ENCODE data around the gene CD59.
"Not testable (repeated sequence)": the region's sequence is repeated elsewhere in the genome, so short reads cannot be mapped to it uniquely, and the experiment has no call there.

The CD59 gene

GRCh38 chr11:33713151-33713855 lies 22.9 kb downstream of the CD59 start:
- DNase-seq (ENCODE audit: low read depth): no peak

GRCh38 chr11:33712436-33712835 lies 23.8 kb downstream of the CD59 start:
- no peak for DNase-seq (ENCODE audit: low read depth)

GRCh38 chr11:33709466-33709865 lies 26.8 kb downstream of the CD59 start:
- DNase-seq (ENCODE audit: low read depth): no peak

- peak; percentile 43 for DNase-seq (ENCODE audit: low read depth)
These were observed 27.2 kb downstream of the CD59 start for GRCh38 chr11:33708985-33709384.

- DNase-seq (ENCODE audit: low read depth): not testable (repeated sequence)
These were observed 28.4 kb downstream of the CD59 start for GRCh38 chr11:33707831-33708230.

GRCh38 chr11:33706966-33707365 lies 29.3 kb downstream of the CD59 start:
- no peak for DNase-seq (ENCODE audit: low read depth)

- peak; percentile 78 for DNase-seq (ENCODE audit: low read depth)
These were observed 29.7 kb downstream of the CD59 start for GRCh38 chr11:33706546-33706945.

GRCh38 chr11:33704240-33705002 lies 31.8 kb downstream of the CD59 start:
- DNase-seq (ENCODE audit: low read depth): no peak

GRCh38 chr11:33703788-33704187 lies 32.4 kb downstream of the CD59 start:
- peak; percentile 52 for DNase-seq (ENCODE audit: low read depth)

- DNase-seq (ENCODE audit: low read depth): no peak
These were observed 33.0 kb downstream of the CD59 start for GRCh38 chr11:33703234-33703633.

GRCh38 chr11:33701302-33702230 lies 34.7 kb downstream of the CD59 start:
- peak; percentile 87 for DNase-seq (ENCODE audit: low read depth)

- peak; percentile 96 for DNase-seq (ENCODE audit: low read depth)
These were observed 35.5 kb downstream of the CD59 start, which contains the start of gene C11orf91 for GRCh38 chr11:33700502-33701271. TSS of gene C11orf91 (minus strand) at chr11:33700826. CDS start at chr11:33700740, 86 bp downstream.

GRCh38 chr11:33700063-33700501 lies 36.1 kb downstream of the CD59 start:
- DNase-seq (ENCODE audit: low read depth): no peak

GRCh38 chr11:33699515-33700062 lies 36.6 kb downstream of the CD59 start:
- DNase-seq (ENCODE audit: low read depth): no peak

- DNase-seq (ENCODE audit: low read depth): no peak
These were observed 37.3 kb downstream of the CD59 start for GRCh38 chr11:33698921-33699320.

- no peak for DNase-seq (ENCODE audit: low read depth)
These were observed 38.2 kb downstream of the CD59 start for GRCh38 chr11:33697997-33698396.

GRCh38 chr11:33696931-33697638 lies 39.1 kb downstream of the CD59 start:
- no peak for DNase-seq (ENCODE audit: low read depth)

- DNase-seq (ENCODE audit: low read depth): no peak
These were observed 39.8 kb downstream of the CD59 start for GRCh38 chr11:33696411-33696810.

GRCh38 chr11:33695051-33695566 lies 41.1 kb downstream of the CD59 start:
- no peak for DNase-seq (ENCODE audit: low read depth)

GRCh38 chr11:33694346-33695050 lies 41.7 kb downstream of the CD59 start:
- DNase-seq (ENCODE audit: low read depth): no peak

Data from iris pigment epithelial cell (primary cell).